ENCODE results near the gene C9orf78. TPM values are rescaled to one million over a fixed set of nuclear protein-coding genes. Genes with fewer than 3 reads are reported as not detected.

C9orf78 gene
- total and polyA plus RNA-seq, 8 donors = 30.1 to 71.9 (median 65.6) TPM

GRCh38 chr9:129869585-129870501 is 34.8 kb upstream of the C9orf78 start:
- peak in 1 of 4 donors; percentile 57 for DNase-seq
- peaks cover 0 to 43% of the 10 kb centered on the region in 2 donors for H3K36me3 ChIP-seq
- no peaks in the 10 kb centered on the region for H3K27me3 ChIP-seq
- H3K4me3 ChIP-seq = no peak overlapping the region
- ATAC-seq = no peak
- H3K27ac ChIP-seq = peak overlapping the region in 1 of 2 donors; percentile 60
- peaks cover 0 to 10% of the 10 kb centered on the region in 2 donors for H3K4me1 ChIP-seq
- intact Hi-C loops (cut with DNase I) = no loop called here
- no peak for TF ChIP-seq CTCF (IDR thresholded peaks at IDR 0.05)
- H3K9me3 ChIP-seq = no peaks in the 10 kb centered on the region

GRCh38 chr9:129868872-129869486 is 33.9 kb upstream of the C9orf78 start:
- no peak for TF ChIP-seq CTCF (IDR thresholded peaks at IDR 0.05)
- Histone ChIP-seq H3K9me3 (no peaks in the 10 kb centered on the region), H3K4me3 (no peak overlapping the region), H3K27me3 (no peaks in the 10 kb centered on the region), H3K4me1 (peaks cover 0 to 10% of the 10 kb centered on the region in 2 donors), H3K27ac (peak overlapping the region in 1 of 2 donors; percentile 60), H3K36me3 (peaks cover 0 to 43% of the 10 kb centered on the region in 2 donors)
- DNase-seq (peak in 1 of 4 donors; percentile 82), ATAC-seq (peak; percentile 40)
- intact Hi-C loops (cut with DNase I) = no loop called here

GRCh38 chr9:129868023-129868871 is 33.2 kb upstream of the C9orf78 start:
- Histone ChIP-seq H3K9me3 (no peaks in the 10 kb centered on the region), H3K27me3 (no peaks in the 10 kb centered on the region), H3K4me1 (peaks cover 0 to 10% of the 10 kb centered on the region in 2 donors), H3K27ac (no peak overlapping the region), H3K4me3 (no peak overlapping the region), H3K36me3 (peaks cover 0 to 44% of the 10 kb centered on the region in 2 donors)
- intact Hi-C loops (cut with DNase I) = no loop called here
- DNase-seq = peak in 1 of 4 donors; percentile 68
- no peak for ATAC-seq
- no peak for TF ChIP-seq CTCF (IDR thresholded peaks at IDR 0.05)

DNA sequence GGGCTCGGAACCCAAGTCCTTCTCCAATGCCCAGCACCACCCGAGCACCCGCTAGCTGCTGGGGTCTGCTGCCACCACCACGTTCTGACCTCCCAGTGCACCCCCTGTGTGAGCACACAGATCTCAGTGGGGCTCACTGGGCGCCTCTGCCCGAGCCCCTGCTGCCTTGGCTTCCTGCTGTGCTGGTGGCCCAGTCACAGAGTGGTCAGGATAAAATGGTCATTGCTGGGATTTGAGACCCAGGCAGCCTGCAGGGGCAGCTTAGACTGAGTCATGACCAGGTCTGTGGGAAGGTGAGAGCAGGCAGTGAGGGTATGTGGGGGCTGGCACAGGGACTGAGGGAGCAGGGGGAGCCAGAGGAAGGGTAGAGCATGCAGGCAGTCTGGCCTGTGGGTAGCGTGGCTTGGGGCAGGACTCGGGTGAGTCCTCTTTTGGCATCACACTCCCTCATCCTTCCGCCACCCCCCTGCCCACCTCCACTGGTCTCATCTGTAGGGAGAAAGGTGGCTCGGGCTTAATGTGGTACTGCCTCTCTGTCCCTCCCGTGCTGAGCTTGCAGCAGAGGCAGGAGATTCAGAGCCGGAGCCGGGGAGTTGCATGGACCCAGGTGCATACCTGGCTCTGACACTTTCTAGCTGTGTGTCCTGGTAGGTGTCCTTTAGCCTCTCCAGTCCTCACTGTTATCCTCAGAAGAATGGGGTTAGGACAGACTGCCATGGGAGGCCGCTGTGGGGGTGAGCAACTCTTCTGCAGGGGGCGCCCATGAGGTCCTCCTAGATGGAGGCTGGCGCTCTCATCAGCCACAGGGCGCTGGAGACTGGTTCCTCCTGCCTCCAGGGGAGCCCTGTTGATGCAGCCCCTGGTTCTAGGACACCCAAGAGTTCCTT is 32.3 kb upstream of the C9orf78 start:
- intact Hi-C loops (cut with DNase I) = no loop called here
- ATAC-seq (no peak), DNase-seq (peak in 1 of 4 donors; percentile 45)
- peaks cover 0 to 10% of the 10 kb centered on the region in 2 donors for H3K4me1 ChIP-seq
- no peaks in the 10 kb centered on the region for H3K9me3 ChIP-seq
- H3K27ac ChIP-seq = no peak overlapping the region
- H3K27me3 ChIP-seq = no peaks in the 10 kb centered on the region
- H3K4me3 ChIP-seq = no peak overlapping the region
- peaks cover 0 to 50% of the 10 kb centered on the region in 2 donors for H3K36me3 ChIP-seq
- no peak for TF ChIP-seq CTCF (IDR thresholded peaks at IDR 0.05)
